HG02588 (cell line): ENCODE data around the gene SPEF1.
"Not testable (repeated sequence)": the region's sequence is repeated elsewhere in the genome, so short reads cannot be mapped to it uniquely, and the experiment has no call there.

Source experiments
- ATAC-seq: cut with Tn5 transposase; IDR thresholded peaks from one replicate; pipeline ENCODE4 v1.9.1; 2021; ENCODE audit warnings: mild to moderate bottlenecking, moderate library complexity; ENCODE audit not compliant: unreplicated experiment

SPEF1 gene

DNA sequence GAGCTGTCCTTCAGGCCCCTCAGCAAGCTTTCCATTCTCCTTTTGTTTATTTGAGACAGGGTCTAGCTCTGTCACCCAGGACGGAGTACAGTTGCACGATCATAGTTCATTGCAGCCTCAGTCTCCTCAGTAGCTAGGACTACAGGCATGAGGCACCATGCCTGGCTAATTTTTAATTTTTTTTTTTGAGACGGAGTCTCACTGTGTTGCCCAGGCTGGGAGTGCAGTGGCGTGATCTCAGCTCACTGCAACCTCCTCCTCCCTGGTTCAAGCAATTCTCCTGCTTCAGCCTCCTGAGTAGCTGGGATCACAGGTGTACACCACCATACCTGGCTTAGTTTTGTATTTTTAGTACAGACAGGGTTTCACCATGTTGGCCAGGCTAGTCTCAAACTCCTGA is 8.0 kb upstream of the SPEF1 start:
- not testable (repeated sequence) for ATAC-seq

DNA sequence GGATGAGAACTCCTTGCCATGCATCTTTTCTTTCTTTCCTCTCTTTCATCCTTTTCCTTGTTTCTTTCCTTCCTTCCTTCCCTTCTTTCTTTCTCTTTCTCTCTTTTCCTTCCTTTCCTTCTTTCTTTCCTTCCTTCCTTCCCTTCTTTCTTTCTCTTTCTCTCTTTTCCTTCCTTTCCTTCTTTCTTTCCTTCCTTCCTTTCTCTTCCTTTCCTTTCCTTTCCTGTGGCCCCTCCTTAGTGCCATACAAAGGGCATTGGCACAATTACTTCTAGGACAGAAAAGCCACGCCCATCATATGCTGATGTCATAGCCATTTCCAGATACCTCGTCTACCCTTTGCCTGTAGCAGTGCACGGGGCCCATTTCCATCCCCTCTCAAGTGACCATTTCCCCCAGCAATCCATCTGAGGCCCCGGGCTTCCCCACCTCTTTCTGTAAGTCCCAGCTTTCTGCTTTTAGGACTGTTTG is 7.5 kb upstream of the SPEF1 start:
- no peak for ATAC-seq

DNA sequence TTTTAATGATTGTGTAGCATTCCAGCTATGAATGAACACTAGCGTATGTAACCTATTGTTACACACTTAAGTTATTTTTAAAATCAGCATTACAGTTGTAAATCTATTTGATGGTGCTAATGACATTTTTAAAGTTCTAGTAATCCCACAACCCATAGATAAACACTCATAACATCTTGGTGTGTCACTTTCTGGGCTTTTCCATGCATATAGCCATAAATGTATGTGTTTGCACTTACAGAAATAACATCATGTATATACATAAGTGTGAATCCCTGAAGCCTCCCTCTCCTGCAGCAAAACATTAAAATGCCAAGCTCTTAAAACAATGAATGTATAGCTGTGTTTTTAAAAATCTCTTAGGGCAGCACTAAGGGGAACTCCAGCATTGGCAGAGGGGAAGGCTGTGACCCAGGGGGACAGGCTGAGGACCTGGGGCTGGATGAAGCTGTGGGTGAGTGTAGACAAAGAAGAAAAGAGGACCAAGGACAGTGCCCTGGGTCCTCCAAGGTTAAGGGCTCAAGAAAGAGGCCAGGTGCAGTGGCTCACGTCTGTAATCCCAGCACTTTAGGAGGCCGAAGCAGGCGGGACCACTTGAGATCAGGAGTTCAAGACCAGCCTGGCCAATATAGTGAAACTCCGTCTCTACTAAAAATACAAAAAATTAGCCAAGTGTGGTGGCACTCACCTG is 6.2 kb upstream of the SPEF1 start:
- no peak for ATAC-seq

GRCh38 chr20:3786665-3787323 is 5.5 kb upstream of the SPEF1 start, which contains the start of gene CENPB:
TSS of gene CENPB (minus strand) at chr20:3786740. CDS start at chr20:3786483, 257 bp downstream.
- ATAC-seq = peak; percentile 85

- peak; percentile 25 for ATAC-seq
Measured at GRCh38 chr20:3786126-3786484, 4.9 kb upstream of the SPEF1 start.

GRCh38 chr20:3785240-3786125 is 4.2 kb upstream of the SPEF1 start:
- no peak for ATAC-seq

- no peak for ATAC-seq
Measured at GRCh38 chr20:3784863-3785239, 3.6 kb upstream of the SPEF1 start.

DNA sequence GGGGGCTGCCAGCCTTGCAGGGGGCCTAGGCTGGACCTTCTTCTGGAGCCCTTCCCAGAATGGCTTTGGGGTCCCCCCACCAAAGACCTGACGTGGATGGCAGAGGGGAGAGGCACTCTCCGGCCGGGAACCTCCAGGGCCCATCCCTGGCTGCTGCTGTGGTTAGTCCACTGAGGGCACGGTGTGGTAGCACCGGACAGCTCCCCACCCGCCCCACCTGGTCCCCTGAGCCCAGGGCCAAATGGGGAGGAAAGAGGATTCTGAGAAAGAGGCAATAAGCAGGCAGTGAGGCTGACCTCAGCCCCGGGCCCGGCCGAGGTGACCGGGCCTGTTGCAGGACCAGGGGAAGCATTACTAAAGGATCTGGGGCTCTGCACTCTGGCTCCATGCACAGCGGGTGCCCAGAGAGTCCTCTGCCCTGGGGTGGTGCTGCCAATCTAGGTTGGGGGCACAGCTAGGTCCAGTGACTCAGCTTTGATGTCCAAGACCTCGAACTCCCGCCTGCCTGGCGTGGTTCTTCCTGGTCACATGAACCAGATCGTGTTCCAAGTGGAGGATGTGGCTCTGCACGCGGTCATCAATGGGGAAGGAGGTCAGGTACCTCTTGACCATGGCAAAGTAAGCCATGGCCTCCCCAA is 3.1 kb upstream of the SPEF1 start:
- no peak for ATAC-seq

- ATAC-seq = no peak
Measured at GRCh38 chr20:3783511-3784195, 2.4 kb upstream of the SPEF1 start.

- ATAC-seq = no peak
Measured at GRCh38 chr20:3783068-3783489, 1.8 kb upstream of the SPEF1 start.

DNA sequence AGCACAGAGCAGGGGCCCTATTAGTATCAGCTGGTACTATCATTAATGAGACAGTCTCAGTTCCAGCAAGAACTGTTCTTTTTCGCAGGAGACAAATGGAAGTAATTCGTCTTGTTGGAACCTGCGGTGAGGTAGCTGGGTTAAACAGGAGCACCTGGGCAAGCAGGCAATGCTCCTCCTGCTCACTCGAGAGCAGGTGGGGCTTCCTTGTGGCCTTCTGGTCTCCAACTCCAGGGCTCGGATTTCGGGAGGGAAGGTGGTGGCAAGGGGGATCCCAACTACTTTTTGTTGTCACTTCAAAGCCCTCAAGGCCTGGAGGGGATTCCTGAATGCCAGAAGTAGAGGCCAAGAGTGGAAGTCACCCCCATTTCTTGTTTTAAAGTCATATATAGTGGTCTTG is 1.3 kb upstream of the SPEF1 start:
- no peak for ATAC-seq

- no peak for ATAC-seq
Measured at GRCh38 chr20:3778976-3779375, 2.3 kb downstream of the SPEF1 start.

- ATAC-seq = no peak
Measured at GRCh38 chr20:3777716-3778629, 3.3 kb downstream of the SPEF1 start.

DNA sequence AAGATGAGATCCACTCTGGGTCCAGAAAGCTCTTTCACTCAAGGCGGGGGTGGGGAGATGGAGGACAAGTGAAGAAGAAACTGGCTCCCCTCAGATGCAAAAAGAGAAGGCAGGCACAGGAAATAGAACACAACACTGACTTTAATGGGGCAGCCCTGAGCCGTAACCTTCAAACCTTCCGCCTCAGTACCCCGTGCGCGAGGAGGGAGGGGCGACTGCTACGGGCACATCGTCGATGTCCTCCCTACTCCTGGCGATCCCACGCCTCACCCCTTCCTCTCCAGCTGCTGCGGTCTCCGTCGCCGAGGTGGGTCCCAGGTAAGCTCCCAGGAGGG is 3.9 kb downstream of the SPEF1 start:
- ATAC-seq = no peak

GRCh38 chr20:3775457-3776108 is 5.7 kb downstream of the SPEF1 start:
- no peak for ATAC-seq

DNA sequence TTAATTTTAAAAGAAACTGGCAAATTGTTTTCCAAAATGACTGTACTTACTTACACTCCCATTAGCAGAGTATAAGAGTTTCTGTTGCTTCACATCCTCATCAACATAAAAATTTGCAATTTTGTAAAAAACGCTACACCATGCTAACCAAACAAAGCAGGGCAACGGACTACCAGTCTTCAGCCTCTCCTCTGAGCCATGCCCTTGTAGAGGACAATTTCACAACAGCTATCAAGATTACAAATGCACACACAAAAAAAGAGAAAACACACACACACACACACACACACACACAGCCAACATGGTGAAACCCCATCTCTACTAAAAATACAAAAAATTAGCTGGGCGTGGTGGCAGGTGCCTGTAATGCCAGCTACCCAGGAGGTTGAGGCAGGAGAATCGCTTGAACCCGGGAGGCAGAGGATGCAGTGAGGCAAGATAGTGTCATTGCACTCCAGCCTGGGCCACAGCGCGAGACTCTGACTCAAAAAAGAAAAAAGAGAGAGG is 9.6 kb downstream of the SPEF1 start:
- ATAC-seq = no peak

DNA sequence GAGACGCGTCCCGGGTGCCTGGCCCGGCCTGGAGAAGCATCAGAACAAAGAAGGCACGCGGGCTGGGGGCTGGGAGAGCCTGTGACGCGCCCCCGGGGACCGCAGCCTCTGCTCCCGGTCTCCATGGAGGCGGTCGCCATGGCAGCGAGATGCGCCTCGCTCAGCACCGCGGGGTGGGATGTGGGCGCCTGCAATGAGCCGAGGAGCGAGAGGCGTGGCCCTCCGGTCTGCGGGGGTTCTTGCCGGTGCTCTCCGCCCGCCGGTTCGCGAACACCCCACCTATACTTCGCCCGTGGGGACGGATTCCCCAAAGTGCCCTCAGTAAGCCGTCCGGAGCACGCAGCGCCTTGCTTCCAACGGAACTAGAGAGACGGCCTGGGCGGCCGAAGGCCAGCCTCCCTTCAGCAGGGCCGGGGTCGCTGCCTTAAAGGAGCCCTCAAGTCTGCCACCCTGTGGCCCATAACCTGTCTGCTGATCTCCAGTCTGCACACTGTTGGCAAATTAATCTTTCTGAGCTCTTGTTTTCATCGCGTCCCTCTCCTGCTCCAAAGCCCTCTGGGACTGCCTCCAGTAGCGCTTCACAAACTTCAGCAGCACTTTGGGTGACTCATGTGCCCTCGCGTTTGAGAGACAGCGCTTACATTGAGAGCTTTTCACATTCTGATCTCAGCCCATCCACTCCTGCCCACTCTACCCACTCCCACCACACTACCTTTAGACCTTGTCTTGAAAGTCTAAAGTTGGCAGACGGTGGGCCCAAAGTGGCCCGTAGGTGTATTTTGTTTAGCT is 12.7 kb downstream of the SPEF1 start:
- peak; percentile 33 for ATAC-seq
